ENCODE measurements around the gene IQGAP1.

IQGAP1 gene

DNA sequence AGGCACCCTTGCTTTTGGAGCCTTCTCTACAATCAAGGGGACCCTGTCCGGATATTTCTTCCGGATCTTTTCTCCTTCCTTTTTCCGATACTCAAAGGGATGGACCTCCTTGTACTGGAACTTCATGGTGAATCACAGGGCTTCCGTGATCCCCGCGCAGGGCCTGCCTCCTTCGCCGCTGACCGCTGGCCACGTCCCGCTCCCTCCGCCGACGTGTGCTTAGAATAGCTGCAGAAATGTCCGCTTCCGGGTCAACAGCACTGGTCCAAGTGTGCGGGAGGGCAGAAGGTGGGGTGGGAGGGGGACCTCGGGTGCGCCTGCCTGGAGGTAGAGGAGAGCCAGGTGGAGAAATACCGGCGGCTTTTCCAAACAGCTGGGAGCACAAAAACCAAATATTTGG is 39.0 kb upstream of the IQGAP1 start:
- FAIRE-seq: no peak
- TF ChIP-seq POU2F2 (IDR thresholded peaks at IDR 0.05; ENCODE audit: low read depth, low read length) (no peak), SPI1 (IDR thresholded peaks at IDR 0.05; ENCODE audit: low read depth, low read length) (no peak), POLR2A (IDR thresholded peaks at IDR 0.05; ENCODE audit: low read depth, low read length) (no peak), PAX5 (IDR thresholded peaks at IDR 0.05; ENCODE audit: insufficient read depth, low read length, severe bottlenecking) (no peak), TAF1 (IDR thresholded peaks at IDR 0.05; ENCODE audit: low read depth, low read length) (no peak)
- DNase-seq (ENCODE audit: insufficient read length, low spot score): no peak

DNA sequence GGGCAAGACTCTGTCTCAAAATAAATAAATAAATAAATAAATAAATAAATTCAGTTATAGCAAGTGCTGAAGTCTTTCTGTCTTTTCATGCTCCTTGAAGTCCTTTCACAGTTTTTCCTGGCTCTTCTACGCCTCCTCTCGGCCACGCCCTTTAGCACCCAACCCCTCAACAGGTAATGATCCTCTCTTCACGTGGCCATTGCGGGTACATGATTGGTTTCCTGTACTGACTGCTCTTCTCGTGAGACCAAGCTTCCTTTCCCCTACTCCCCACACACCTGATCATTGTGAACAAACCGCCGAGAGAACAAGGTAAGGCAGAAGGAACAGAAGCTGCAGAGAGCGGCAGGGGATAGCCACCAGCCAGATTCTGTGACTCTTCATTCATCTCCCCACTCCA is 38.2 kb upstream of the IQGAP1 start:
- DNase-seq (ENCODE audit: insufficient read length, low spot score): no peak
- FAIRE-seq: no peak
- TF ChIP-seq POLR2A (IDR thresholded peaks at IDR 0.05; ENCODE audit: low read depth, low read length): no peak
- no peak for TF ChIP-seq POLR2AphosphoS5 (IDR thresholded peaks at IDR 0.05; ENCODE audit: low read depth, low read length)
- no peak for TF ChIP-seq SPI1 (IDR thresholded peaks at IDR 0.05; ENCODE audit: low read depth, low read length)
- TF ChIP-seq PAX5 (IDR thresholded peaks at IDR 0.05; ENCODE audit: insufficient read depth, low read length, severe bottlenecking): no peak
- no peak for TF ChIP-seq TAF1 (IDR thresholded peaks at IDR 0.05; ENCODE audit: low read depth, low read length)
- TF ChIP-seq POU2F2 (IDR thresholded peaks at IDR 0.05; ENCODE audit: low read depth, low read length): no peak

DNA sequence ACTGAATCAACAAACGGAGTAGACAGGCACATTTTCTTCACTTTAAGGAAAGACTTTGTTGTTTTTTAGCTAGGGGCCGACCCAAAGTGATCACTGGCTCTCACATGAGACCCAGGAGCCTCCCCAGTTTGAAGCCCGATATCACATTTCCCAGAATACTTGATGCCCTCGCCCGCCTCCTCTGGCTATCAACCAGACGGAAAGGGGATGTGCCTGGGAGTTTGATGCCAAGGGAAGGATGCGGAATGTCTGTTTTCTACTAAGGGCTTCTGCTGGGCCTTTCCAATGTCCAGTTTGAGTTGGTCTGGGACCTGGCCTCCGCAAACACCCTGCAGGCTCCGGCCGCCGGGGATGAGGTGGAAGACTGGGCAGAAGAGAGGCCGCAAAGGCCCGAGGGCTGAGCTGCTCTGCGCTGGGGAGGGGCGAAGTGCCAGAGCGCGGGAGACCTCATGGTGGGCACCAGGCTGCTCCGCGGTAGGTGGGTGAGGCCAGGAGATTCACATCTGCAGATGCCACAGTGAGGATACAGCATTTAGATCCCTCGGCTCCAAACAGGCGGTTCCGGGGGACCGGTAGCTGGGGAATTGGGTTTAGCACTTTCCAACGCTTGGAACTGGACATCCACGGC is 36.4 kb upstream of the IQGAP1 start:
- FAIRE-seq (no peak), DNase-seq (ENCODE audit: insufficient read length, low spot score) (no peak)
- TF ChIP-seq POLR2A (IDR thresholded peaks at IDR 0.05; ENCODE audit: low read depth, low read length) (no peak), POLR2AphosphoS5 (IDR thresholded peaks at IDR 0.05; ENCODE audit: low read depth, low read length) (no peak), SPI1 (IDR thresholded peaks at IDR 0.05; ENCODE audit: low read depth, low read length) (no peak), TAF1 (IDR thresholded peaks at IDR 0.05; ENCODE audit: low read depth, low read length) (no peak), POU2F2 (IDR thresholded peaks at IDR 0.05; ENCODE audit: low read depth, low read length) (no peak), PAX5 (IDR thresholded peaks at IDR 0.05; ENCODE audit: insufficient read depth, low read length, severe bottlenecking) (no peak)

DNA sequence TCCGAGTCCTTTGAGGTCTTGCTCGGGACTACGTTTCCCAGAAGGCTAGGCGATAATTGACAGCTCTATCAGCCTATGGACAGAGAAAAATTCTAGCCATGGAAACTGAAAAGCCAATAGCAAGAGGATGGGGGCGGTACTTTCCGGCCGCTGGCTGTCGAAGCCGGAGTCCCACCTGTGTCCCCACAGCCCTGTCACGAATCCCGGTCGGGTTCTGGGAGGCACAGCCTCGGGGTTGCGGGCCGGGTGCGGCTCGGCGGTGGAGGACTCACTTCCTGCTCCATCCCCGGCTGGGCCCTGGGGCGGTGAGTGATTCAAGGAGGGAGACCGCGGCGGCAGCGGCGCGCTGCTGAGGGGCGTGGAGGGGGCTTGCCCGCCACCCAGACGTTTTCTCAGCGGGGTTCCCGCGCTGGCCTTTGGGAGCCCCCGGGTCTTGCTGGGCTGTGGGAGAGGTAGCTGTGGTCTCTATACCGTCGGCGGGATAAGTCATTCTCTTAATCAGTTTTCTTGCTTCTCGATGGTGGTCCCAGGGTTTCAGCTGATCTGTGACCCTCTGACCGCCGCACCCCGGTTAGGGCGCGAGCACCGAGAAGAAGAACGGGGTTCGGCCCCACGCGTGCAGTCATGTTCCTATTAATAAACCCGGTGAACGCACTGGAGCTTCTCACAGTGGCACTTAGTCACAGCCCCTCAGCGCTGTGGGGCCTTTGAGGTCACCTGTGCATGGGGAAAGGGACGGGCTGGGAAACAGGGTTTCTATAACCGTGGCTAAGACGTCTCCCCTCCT is 35.7 kb upstream of the IQGAP1 start, which contains the start of gene ZNF774:
Gene ZNF774, plus strand, starts transcription at position 178 of the 787 bp plus-strand sequence. CDS start 2,377 bp downstream, outside the sequence.
- FAIRE-seq (peak; percentile 98), DNase-seq (ENCODE audit: insufficient read length, low spot score) (peak; percentile 98)
- TF ChIP-seq POLR2A (IDR thresholded peaks at IDR 0.05; ENCODE audit: low read depth, low read length) (no peak), POU2F2 (IDR thresholded peaks at IDR 0.05; ENCODE audit: low read depth, low read length) (no peak), TAF1 (IDR thresholded peaks at IDR 0.05; ENCODE audit: low read depth, low read length) (no peak), SPI1 (IDR thresholded peaks at IDR 0.05; ENCODE audit: low read depth, low read length) (no peak), POLR2AphosphoS5 (IDR thresholded peaks at IDR 0.05; ENCODE audit: low read depth, low read length) (no peak), PAX5 (IDR thresholded peaks at IDR 0.05; ENCODE audit: insufficient read depth, low read length, severe bottlenecking) (no peak)

DNA sequence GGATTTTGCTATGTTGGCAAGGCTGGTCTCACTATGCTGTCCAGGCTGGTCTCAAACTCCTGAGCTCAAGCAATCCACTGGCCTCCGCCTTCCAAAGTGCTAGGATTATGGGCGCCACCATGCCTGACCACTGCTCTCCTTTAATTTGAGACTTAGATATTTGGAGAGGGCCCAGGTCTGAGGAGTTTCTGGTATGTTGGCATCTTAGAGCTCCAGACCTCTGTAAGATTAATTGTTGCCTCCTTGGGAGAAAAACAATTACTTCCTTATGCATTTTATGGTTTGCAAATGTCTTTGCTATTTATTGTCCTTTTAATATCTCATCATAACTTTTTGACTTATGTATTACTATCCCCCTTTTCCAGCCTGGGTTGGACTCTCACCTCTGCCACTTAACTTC is 33.1 kb upstream of the IQGAP1 start:
- DNase-seq (ENCODE audit: insufficient read length, low spot score) (no peak), FAIRE-seq (no peak)
- TF ChIP-seq TAF1 (IDR thresholded peaks at IDR 0.05; ENCODE audit: low read depth, low read length) (no peak), POLR2AphosphoS5 (IDR thresholded peaks at IDR 0.05; ENCODE audit: low read depth, low read length) (no peak), POU2F2 (IDR thresholded peaks at IDR 0.05; ENCODE audit: low read depth, low read length) (no peak), POLR2A (IDR thresholded peaks at IDR 0.05; ENCODE audit: low read depth, low read length) (no peak), PAX5 (IDR thresholded peaks at IDR 0.05; ENCODE audit: insufficient read depth, low read length, severe bottlenecking) (no peak), SPI1 (IDR thresholded peaks at IDR 0.05; ENCODE audit: low read depth, low read length) (no peak)

DNA sequence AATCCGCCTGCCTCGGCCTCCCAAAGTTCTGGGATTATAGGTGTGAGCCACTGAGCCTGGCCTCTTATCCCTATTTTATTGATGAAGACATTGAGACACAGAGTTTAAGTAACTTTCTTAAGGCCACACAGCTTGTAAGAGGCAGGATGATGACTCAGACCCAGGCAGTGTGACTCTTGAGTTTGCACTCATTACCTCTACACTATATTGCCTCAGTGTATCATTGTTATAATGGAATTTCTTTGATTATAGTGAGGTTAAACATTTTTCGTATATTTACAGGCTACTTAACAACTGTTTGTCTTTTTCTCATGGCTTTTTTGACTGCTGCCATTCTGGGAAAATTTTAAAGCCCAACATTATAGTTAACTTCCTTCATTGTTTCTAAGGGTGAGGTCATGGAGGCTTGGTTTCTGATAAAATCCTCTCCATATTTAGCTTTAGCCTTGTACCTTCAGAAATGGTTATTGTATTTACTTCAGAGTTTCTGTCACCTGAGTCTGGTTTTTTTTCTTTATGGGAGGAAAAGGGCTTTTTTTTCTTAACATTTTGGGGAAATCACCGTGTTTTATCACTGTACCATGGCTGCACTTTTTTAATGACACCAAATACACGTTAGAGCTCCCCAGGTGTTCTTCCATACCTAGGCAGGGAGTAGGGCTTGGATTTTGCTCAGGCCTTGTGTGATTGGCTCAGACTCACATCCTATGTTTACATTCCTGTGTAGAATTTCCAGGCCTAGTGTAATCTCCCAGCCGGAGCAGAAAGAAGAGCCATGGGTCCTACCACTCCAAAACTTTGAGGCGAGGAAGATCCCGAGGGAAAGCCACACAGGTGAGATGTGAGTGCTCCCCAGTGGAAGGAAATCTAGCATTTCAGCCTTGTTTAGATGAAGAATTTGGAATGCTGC is 29.7 kb upstream of the IQGAP1 start:
- FAIRE-seq (no peak), DNase-seq (ENCODE audit: insufficient read length, low spot score) (no peak)
- no peak for TF ChIP-seq POU2F2 (IDR thresholded peaks at IDR 0.05; ENCODE audit: low read depth, low read length)
- TF ChIP-seq POLR2AphosphoS5 (IDR thresholded peaks at IDR 0.05; ENCODE audit: low read depth, low read length): no peak
- no peak for TF ChIP-seq TAF1 (IDR thresholded peaks at IDR 0.05; ENCODE audit: low read depth, low read length)
- TF ChIP-seq SPI1 (IDR thresholded peaks at IDR 0.05; ENCODE audit: low read depth, low read length): no peak
- no peak for TF ChIP-seq PAX5 (IDR thresholded peaks at IDR 0.05; ENCODE audit: insufficient read depth, low read length, severe bottlenecking)
- no peak for TF ChIP-seq POLR2A (IDR thresholded peaks at IDR 0.05; ENCODE audit: low read depth, low read length)

DNA sequence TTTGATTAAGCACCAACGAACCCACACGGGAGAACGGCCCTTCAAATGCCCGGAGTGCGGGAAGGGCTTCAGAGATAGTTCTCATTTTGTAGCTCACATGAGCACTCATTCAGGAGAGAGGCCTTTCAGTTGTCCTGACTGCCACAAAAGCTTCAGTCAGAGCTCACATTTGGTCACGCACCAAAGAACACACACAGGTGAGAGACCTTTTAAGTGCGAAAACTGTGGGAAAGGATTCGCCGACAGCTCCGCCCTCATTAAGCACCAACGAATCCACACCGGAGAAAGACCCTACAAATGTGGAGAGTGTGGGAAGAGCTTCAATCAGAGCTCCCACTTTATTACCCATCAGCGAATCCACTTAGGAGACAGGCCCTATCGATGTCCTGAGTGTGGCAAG is 27.3 kb upstream of the IQGAP1 start:
- FAIRE-seq: no peak
- TF ChIP-seq POLR2AphosphoS5 (IDR thresholded peaks at IDR 0.05; ENCODE audit: low read depth, low read length): no peak
- TF ChIP-seq POLR2A (IDR thresholded peaks at IDR 0.05; ENCODE audit: low read depth, low read length): no peak
- TF ChIP-seq PAX5 (IDR thresholded peaks at IDR 0.05; ENCODE audit: insufficient read depth, low read length, severe bottlenecking): no peak
- TF ChIP-seq TAF1 (IDR thresholded peaks at IDR 0.05; ENCODE audit: low read depth, low read length): no peak
- TF ChIP-seq POU2F2 (IDR thresholded peaks at IDR 0.05; ENCODE audit: low read depth, low read length): no peak
- TF ChIP-seq SPI1 (IDR thresholded peaks at IDR 0.05; ENCODE audit: low read depth, low read length): no peak
- no peak for DNase-seq (ENCODE audit: insufficient read length, low spot score)

DNA sequence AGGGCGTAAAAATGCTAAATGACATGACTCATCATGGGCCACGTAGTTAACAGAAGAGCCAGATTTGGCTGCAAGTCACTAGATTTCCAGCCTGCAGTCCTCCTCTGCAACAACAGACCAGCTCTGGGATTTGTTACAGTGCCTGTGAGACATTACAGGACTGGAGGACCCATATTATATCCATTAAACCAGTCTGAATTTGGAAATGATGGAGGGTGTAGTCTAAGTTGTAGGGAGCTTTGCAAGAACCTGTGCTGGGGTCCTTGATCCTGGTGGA is 25.2 kb upstream of the IQGAP1 start:
- FAIRE-seq (no peak), DNase-seq (ENCODE audit: insufficient read length, low spot score) (no peak)
- TF ChIP-seq PAX5 (IDR thresholded peaks at IDR 0.05; ENCODE audit: insufficient read depth, low read length, severe bottlenecking) (no peak), TAF1 (IDR thresholded peaks at IDR 0.05; ENCODE audit: low read depth, low read length) (no peak), POU2F2 (IDR thresholded peaks at IDR 0.05; ENCODE audit: low read depth, low read length) (no peak), POLR2A (IDR thresholded peaks at IDR 0.05; ENCODE audit: low read depth, low read length) (no peak), SPI1 (IDR thresholded peaks at IDR 0.05; ENCODE audit: low read depth, low read length) (no peak), POLR2AphosphoS5 (IDR thresholded peaks at IDR 0.05; ENCODE audit: low read depth, low read length) (no peak)

DNA sequence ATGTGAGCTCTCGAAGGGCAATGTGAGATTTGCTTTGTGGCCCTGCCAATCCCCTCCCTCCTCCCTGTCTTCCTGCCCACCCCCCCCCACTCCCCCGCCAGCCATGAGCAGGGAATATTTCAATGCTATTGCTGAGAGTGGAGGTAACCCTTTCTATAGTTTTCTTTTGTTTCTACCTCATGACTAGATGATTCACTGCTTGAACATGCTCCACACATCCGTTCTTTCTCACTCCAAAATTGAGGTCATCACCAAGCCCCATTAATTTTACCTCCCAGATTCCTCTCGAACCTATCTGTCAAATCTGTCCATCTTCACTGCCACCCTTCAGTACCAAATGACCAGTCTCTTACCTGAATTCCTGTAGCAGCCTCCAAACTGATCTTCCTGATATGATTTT is 23.8 kb upstream of the IQGAP1 start:
- DNase-seq (ENCODE audit: insufficient read length, low spot score) (no peak), FAIRE-seq (no peak)

More for the DNA sequence above, 23.8 kb upstream of the IQGAP1 start:
- TF ChIP-seq POU2F2 (IDR thresholded peaks at IDR 0.05; ENCODE audit: low read depth, low read length) (no peak), POLR2AphosphoS5 (IDR thresholded peaks at IDR 0.05; ENCODE audit: low read depth, low read length) (no peak), PAX5 (IDR thresholded peaks at IDR 0.05; ENCODE audit: insufficient read depth, low read length, severe bottlenecking) (no peak), TAF1 (IDR thresholded peaks at IDR 0.05; ENCODE audit: low read depth, low read length) (no peak)

All from GM12891 (cell line).